Keratinocyte (primary cell): Measurements from ENCODE around the gene NIPSNAP2.

Experiments used
- EZH2 ChIP-seq: IDR thresholded peaks from one replicate; pipeline ENCODE4 v1.6.1; 2012; ENCODE audit warnings: inconsistent platforms, mild to moderate bottlenecking, low read length, moderate library complexity
- TF ChIP-seq, protein P1 (sequence below), 3 experiments: IDR thresholded peaks in 1 of 3; conservative IDR thresholded peaks in 1 of 3; optimal IDR thresholded peaks in 1 of 3; 2 replicates in 2 of 3; 3 replicates in 1 of 3; pipeline versions ENCODE3 to v1.5.1; 2011; ENCODE audit warnings: low read length in 3 of 3, mild to moderate bottlenecking in 3 of 3, moderate library complexity in 2 of 3, control low read depth in 1 of 3, inconsistent platforms in 1 of 3; ENCODE audit not compliant: insufficient read depth in 2 of 3; ENCODE audit errors: extremely low read depth in 1 of 3

DNA sequence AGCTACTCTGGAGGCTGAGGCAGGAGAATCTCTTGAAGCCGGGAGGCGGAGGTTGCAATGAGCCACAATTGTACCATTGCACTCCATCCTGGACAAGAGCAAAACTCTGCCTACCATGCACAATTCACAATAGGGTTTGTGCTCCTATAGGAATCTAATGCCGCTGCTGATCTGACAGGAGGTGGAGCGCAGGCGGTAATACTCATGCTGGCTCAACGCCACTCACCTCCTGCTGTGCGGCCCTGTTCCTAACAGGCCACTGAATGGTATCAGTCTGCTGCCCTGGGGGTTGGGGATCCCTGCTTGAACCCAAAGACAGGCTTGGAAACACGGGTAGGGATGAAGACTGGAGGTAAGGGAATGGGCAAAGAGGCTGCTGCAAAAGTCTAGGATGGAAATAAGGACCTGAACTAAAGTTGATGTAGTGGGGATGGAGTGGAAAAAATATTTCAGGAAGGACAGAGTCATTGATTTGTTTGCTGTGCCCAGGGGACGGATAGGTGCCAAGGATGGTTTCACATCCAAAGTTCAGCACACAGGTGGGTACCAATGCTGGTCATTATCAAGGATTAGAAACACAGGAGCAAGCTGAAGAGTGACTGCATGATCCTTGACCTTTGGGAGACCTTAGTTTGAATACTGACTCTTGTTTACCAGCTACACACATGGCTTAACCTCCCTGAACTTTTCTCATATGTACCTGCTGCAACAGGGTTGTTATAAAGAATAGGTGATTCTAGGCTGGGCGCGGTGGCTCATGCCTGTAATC lies 10.5 kb upstream of the NIPSNAP2 start:
- TF ChIP-seq, protein P1, sequence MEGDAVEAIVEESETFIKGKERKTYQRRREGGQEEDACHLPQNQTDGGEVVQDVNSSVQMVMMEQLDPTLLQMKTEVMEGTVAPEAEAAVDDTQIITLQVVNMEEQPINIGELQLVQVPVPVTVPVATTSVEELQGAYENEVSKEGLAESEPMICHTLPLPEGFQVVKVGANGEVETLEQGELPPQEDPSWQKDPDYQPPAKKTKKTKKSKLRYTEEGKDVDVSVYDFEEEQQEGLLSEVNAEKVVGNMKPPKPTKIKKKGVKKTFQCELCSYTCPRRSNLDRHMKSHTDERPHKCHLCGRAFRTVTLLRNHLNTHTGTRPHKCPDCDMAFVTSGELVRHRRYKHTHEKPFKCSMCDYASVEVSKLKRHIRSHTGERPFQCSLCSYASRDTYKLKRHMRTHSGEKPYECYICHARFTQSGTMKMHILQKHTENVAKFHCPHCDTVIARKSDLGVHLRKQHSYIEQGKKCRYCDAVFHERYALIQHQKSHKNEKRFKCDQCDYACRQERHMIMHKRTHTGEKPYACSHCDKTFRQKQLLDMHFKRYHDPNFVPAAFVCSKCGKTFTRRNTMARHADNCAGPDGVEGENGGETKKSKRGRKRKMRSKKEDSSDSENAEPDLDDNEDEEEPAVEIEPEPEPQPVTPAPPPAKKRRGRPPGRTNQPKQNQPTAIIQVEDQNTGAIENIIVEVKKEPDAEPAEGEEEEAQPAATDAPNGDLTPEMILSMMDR (optimal IDR thresholded peaks at IDR 0.05 in 1 of 3, IDR thresholded peaks at IDR 0.05 in 1 of 3, conservative IDR thresholded peaks at IDR 0.05 in 1 of 3; ENCODE audit: extremely low read depth in 1 of 3, insufficient read depth in 2 of 3, low read length in 3 of 3) = no peak
- TF ChIP-seq EZH2 = no peak
